ENCODE measurements around the gene PLEKHG7.
A peak's percentile ranks its signal among the peaks of the same experiment; 100 is the strongest.
"Not testable (repeated sequence)": the region's sequence is repeated elsewhere in the genome, so short reads cannot be mapped to it uniquely, and the experiment has no call there.

The PLEKHG7 gene, protein sequence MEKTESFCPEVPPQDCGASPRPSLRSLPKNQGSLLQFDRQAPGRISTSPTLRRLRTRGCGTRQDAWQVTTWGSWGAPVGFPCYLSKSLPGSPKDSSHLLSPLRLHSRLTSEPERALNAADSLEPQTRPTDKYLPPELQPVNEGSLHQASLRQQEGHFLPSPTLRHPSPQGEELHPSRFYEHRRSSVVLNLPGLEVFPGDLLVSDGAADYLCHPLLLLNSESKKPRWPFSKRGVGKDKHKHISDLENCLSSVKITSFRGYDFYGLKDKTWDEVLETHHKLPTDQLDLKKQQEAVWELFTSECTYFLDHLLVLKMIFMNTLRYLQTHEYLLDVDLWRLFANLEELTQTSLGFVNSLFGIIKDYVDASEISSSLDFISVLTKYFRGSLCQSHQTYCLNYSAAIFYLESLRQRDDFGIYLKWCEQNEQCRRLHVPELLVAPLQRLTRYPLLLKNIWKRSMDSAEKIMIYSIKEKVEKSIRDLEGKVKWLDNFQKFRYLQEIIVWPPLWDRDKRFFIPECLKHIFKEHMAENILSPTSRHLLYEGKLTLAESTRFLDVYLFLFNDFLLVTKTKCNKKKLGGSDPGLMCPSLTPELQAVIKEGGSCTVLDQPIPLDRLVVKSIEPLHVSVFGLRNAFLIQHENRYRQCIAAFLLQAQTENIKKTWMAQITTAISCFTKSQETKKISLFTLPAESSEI

DNA sequence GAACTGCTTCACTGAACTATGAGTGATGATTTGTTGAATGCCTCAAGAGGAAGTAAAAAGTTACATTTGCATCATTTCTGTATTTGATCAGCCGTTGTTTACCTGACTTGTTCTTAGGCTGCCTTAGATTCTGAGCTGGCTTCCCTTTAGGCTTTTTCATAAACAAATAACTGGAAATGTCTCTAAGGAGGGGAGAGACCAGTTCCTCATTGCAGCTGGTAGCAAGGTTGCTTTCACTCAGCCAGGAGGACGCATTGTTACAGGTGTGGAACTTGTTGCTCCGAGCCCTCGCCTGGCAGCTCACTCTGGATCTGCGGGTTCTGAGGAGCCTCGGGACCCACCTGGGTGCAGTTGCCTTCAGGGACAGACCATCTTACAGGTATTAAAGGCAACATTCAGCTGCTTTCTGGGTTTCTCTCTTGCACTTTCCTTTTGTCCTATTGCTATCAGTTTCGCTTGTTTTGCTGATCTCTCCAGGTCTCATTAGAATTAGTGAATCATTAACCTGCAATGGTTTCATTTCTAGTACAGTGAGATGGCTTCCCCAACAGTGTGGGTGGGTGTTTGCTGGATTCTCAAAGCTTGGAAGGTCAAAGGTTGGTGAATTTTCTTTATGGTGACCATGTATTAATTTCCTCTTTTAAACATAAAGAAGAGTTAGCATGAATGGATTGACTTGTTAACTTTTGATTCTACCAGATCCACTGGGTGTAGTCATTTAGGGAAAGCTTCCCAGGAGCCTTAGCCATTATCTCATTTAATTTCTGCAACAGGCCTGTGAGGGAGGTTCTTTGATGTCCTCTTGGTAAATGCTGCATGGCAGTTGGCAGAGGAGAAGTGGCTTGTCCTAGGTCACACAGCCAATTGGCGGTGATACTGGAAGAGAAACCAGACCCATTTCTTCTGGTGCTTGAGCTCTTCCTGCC is at the start of gene PLEKHG7:
TSS of gene PLEKHG7 (plus strand) at position 236 of the 926 bp plus-strand sequence. CDS start 3,643 bp downstream, outside the sequence.
- no peak for DNase-seq

- DNase-seq: not testable (repeated sequence)
Measured at GRCh38 chr12:92654256-92654655, 48.5 kb upstream of the PLEKHG7 start.

- no peak for DNase-seq
Measured at GRCh38 chr12:92654929-92655328, 47.9 kb upstream of the PLEKHG7 start.

GRCh38 chr12:92656911-92657310 is 45.9 kb upstream of the PLEKHG7 start:
- DNase-seq: no peak

DNA sequence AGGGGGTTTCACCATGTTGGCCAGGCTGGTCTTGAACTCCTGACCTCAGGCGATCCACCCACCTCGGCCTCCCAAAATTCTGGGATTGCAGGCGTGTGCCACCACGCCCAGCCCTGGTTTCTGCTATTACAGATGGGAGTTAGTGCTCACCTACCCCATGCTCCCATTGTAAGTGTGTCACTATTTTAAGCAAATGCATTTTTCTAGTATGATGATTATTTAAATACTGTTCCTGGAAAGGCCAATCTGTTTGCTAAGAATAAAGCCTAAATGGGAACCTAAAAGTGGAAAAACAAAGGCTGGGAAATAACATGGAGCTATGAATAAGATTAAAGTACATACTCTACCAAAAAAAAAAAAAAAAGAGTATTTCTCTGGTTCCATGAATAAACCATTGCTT is 45.0 kb upstream of the PLEKHG7 start:
- DNase-seq: no peak

- no peak for DNase-seq
Measured at GRCh38 chr12:92658611-92659010, 44.2 kb upstream of the PLEKHG7 start.

DNA sequence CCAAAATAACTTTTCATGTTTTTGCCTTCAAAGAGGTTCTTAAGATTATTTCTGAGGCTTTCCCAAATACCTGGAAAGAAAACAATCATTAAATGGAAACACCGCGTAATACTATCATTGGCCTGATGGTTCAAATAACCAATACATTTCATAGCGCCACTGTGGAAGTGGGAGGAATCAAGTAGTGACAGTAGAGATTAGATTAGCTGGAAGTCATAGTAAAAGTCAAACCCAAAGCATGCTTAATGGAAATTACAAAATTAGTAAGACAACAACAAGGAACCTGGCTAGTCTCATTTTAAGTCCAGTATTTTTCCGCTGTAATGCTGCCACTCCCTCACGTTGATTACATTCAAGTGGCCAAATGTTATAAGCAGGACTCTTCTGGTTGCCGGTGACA is 41.5 kb upstream of the PLEKHG7 start:
- DNase-seq: no peak

GRCh38 chr12:92665496-92665895 is 37.3 kb upstream of the PLEKHG7 start:
- no peak for DNase-seq

DNA sequence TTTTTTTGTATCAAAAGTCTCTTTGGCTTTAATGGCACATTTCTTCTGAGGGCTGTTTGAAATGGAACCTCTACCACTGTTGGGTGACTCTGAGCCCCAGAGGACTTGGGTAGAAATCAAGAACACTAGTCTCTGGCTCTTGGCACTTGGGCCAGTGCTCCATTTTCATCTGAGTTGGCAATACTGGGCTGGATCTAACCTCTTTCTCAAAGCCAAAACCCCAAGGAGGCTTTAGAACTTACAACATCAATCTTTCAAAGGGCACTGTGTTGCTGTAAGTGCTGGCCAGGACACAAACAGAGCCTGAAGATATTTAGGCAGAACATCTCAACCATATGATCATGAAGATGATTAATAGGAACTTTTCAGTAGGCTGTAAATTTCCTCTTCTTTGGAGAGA is 34.0 kb upstream of the PLEKHG7 start:
- DNase-seq: no peak

- DNase-seq: not testable (repeated sequence)
Measured at GRCh38 chr12:92671524-92671923, 31.3 kb upstream of the PLEKHG7 start.

DNA sequence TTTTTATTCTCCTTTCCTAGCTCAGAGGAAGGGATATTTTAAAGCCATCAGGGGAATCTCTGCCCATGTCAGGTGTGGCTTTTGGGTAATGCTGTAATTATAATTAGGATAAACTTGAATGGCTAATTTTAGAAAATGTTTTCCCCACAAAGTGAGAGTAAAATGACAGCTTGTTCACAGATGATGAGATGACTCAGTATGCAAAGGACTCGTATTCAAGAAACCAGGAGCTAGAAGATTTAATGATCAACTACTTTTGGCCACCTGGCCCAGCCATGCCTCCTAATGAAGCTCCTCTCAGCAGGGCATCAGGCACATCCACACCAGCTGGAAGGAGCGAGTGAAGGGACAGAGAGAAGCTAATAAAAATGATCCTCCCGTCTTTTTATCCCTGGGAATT is 29.0 kb upstream of the PLEKHG7 start:
- DNase-seq: no peak

GRCh38 chr12:92674500-92674899 is 28.3 kb upstream of the PLEKHG7 start:
- no peak for DNase-seq

- DNase-seq: peak; percentile 31
Measured at GRCh38 chr12:92675092-92675865, 27.5 kb upstream of the PLEKHG7 start.

GRCh38 chr12:92676710-92677109 is 26.1 kb upstream of the PLEKHG7 start:
- DNase-seq: no peak

- no peak for DNase-seq
Measured at GRCh38 chr12:92690601-92691000, 12.2 kb upstream of the PLEKHG7 start.

- no peak for DNase-seq
Measured at GRCh38 chr12:92695056-92695455, 7.7 kb upstream of the PLEKHG7 start.

- DNase-seq: no peak
Measured at GRCh38 chr12:92695577-92695976, 7.2 kb upstream of the PLEKHG7 start.

- no peak for DNase-seq
Measured at GRCh38 chr12:92696216-92696615, 6.6 kb upstream of the PLEKHG7 start.

DNA sequence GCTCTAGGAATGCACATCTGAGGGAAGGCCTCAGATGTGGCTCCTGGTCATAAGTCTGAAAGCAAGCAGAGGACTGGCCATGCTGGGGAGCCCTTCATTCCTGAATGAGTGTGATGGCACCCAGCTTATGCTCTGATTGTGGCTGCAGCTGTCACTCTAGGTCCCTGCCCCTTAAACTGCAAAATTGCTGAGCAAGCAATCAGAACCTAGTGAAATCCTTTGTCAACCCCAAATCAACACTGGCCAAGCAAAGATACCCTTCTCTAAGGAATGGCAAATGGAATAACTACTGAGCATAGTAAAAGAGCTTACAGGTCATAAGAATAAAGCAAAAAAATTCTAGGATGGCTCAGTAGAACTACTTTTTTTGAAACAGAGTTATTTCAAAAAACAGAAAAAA is 4.3 kb upstream of the PLEKHG7 start:
- DNase-seq: no peak

DNA sequence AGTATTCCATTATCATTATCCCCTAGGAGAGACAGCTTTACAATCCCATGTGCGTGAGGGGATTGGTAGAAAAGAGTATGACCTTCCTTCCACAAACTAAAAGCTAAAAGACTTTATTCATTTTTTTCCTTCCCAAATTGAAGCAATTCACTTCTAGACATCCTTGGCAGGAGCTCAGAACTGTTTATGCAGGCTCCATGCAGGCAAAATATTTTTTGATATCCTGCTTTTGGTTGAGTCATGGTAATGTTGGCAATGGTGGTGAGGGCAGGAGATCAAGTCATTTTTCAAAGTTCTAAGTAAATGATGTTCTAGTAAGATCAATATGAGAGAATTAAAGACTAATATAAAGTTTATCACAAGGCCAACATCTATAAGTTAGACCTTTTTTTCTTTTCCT is 1.3 kb upstream of the PLEKHG7 start:
- DNase-seq: no peak

DNA sequence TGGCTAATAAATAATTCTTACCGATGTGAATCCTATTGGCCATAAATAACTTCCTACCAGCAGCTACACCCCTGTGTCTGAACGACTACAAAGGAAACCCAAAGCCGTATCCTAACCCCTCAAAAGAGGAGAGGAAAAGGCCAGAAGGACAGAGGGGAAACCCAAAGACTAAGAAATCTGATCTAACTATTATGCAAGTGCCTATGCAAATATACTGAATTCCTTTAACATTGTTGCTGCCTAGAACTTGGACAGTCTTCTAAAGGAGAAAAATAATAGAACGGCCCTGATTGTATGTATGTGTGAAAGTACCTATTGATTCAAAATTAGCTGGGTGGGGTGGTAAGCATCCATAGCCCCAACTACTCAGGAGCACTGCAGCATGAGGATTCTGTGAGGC is 997 bp downstream of the PLEKHG7 start:
- no peak for DNase-seq

DNA sequence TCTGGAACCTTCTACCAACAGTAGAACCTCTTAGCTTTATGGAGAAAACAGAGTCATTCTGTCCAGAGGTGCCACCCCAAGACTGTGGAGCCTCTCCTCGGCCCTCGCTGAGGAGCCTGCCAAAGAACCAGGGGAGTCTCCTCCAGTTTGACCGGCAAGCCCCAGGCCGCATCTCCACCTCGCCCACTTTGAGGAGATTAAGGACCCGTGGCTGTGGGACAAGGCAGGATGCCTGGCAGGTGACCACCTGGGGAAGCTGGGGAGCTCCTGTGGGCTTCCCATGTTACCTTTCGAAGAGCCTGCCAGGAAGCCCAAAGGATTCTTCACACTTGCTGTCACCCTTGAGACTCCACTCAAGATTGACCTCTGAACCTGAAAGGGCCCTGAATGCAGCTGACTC is 3.8 kb downstream of the PLEKHG7 start:
- DNase-seq: no peak
